HCT116 (cell line): ENCODE results near the gene CYBRD1. TPM values are rescaled to one million over a fixed set of nuclear protein-coding genes. Genes with fewer than 3 reads are reported as not detected.

ENCODE experiments used
- ATAC-seq: fragments of 200-7000 bp; cut with Tn5 transposase; 2 replicates; pipeline ENCODE4 v1.9.1; 2020; ENCODE audit warnings: mild to moderate bottlenecking, moderate library complexity
- BruUV-seq: library from RNA; stranded (reverse); fragments of 400-500 nt; replicated peaks from 2 replicates; lab custom pipeline; 2021; lab: Mats Ljungman, UMichigan
- CTCF ChIA-PET: fragments of 300-600 bp; sonication (Branson Sonifier 250); formaldehyde crosslinking; loops from one replicate; lab custom pipeline; 2021; ENCODE audit warnings: antibody characterized with exemption; lab: Charles Lee
- POLR2A ChIA-PET: fragments of 300-600, 350-600 bp; sonication (Branson Sonifier 250); formaldehyde crosslinking; loops from one replicate; lab custom pipeline; 2021; ENCODE audit warnings: antibody characterized with exemption; lab: Charles Lee
- RAD21 ChIA-PET, 2 experiments: fragments of 300-600 bp; sonication (Branson Sonifier 250); formaldehyde crosslinking; loops; one replicate each; lab custom pipeline; 2023; ENCODE audit warnings: low total read pairs in 2 of 2; ENCODE audit not compliant: uncharacterized antibody in 2 of 2, unreplicated experiment in 2 of 2, low non-redundant PET in 1 of 2; lab: Charles Lee
- DNase-seq: peaks from one replicate; pipeline ENCODE4 v3.0.0-alpha.2; 2010; ENCODE audit warnings: low read depth, low spot score
- H2AFZ ChIP-seq: fragments of 200-600 bp; shearing (Covaris generic), sonication (generic); 2 replicates; pipeline ENCODE4 v1.6.1; 2017; ENCODE audit warnings: low read depth, mixed run types, mixed read lengths, antibody characterized with exemption, low read length; ENCODE audit not compliant: poor library complexity, severe bottlenecking
- H3K27ac ChIP-seq: 2 replicates; pipeline ENCODE4 v1.5.1; 2012; ENCODE audit warnings: low read depth, low read length
- H3K27me3 ChIP-seq: fragments of 200-600 bp; sonication (generic); 2 replicates; pipeline ENCODE4 v1.6.1; 2016; ENCODE audit warnings: mixed run types, low read length, mixed read lengths; ENCODE audit not compliant: insufficient read depth
- H3K36me3 ChIP-seq, 2 experiments: fragments of 200-500 bp in 1 of 2; fragments of 200-600 bp in 1 of 2; sonication (Bioruptor generic) in 1 of 2; sonication (generic) in 1 of 2; 2 replicates each; pipeline versions ENCODE4 v1.5.1 to v1.6.1; 2014 to 2016; ENCODE audit warnings: low read length in 2 of 2, inconsistent platforms in 1 of 2, mixed read lengths in 1 of 2, mixed run types in 1 of 2; ENCODE audit not compliant: insufficient read depth in 2 of 2, control insufficient read depth in 1 of 2
- H3K4me1 ChIP-seq, 2 experiments: fragments of 200-600 bp in 1 of 2; sonication (generic) in 1 of 2; 2 replicates each; pipeline versions ENCODE4 v1.5.1 to v1.6.1; 2012 to 2017; ENCODE audit warnings: low read length in 2 of 2, inconsistent platforms in 1 of 2, mild to moderate bottlenecking in 1 of 2, mixed read lengths in 1 of 2, mixed run types in 1 of 2, moderate library complexity in 1 of 2; ENCODE audit not compliant: insufficient read depth in 2 of 2, control insufficient read depth in 1 of 2
- H3K4me2 ChIP-seq: fragments of 200-600 bp; sonication (generic); 2 replicates; pipeline ENCODE4 v1.6.1; 2017; ENCODE audit warnings: mixed run types, low read length, mixed read lengths
- H3K4me3 ChIP-seq, 2 experiments: fragments of 200-600 bp in 1 of 2; sonication (generic) in 1 of 2; replicated peaks in 1 of 2; 2 replicates each; pipeline ENCODE4 v1.5.1; 2011 to 2016; ENCODE audit warnings: low read length in 2 of 2, control low read depth in 1 of 2, low read depth in 1 of 2, mild to moderate bottlenecking in 1 of 2, mixed read lengths in 1 of 2, mixed run types in 1 of 2
- H3K79me2 ChIP-seq: fragments of 200-600 bp; sonication (generic); 2 replicates; pipeline ENCODE4 v1.6.1; 2017; ENCODE audit warnings: mild to moderate bottlenecking, mixed run types, low read length, moderate library complexity, mixed read lengths; ENCODE audit not compliant: insufficient read depth
- H3K9ac ChIP-seq: fragments of 200-600 bp; sonication (generic); 2 replicates; pipeline ENCODE4 v1.6.1; 2016; ENCODE audit warnings: low read length, mixed read lengths
- H3K9me2 ChIP-seq: fragments of 200-600 bp; sonication (generic), shearing (Covaris generic); 2 replicates; pipeline ENCODE4 v1.6.1; 2017; ENCODE audit warnings: mixed run types, mild to moderate bottlenecking, moderate library complexity; ENCODE audit not compliant: insufficient read depth
- H3K9me3 ChIP-seq, 2 experiments: fragments of 200-500 bp in 1 of 2; fragments of 200-600 bp in 1 of 2; sonication (Bioruptor generic) in 1 of 2; sonication (generic) in 1 of 2; 2 replicates each; pipeline ENCODE4 v1.6.1; 2014 to 2017; ENCODE audit warnings: low read length in 2 of 2, mixed read lengths in 2 of 2, inconsistent platforms in 1 of 2, low read depth in 1 of 2, mild to moderate bottlenecking in 1 of 2, mixed run types in 1 of 2, moderate library complexity in 1 of 2; ENCODE audit not compliant: control insufficient read depth in 1 of 2, insufficient read depth in 1 of 2
- H4K20me1 ChIP-seq: fragments of 200-600 bp; sonication (generic), shearing (Covaris generic); 2 replicates; pipeline ENCODE4 v1.6.1; 2017; ENCODE audit warnings: mixed run types, mild to moderate bottlenecking, moderate library complexity; ENCODE audit not compliant: insufficient read depth
- ATF3 ChIP-seq: IDR thresholded peaks from 2 replicates; pipeline ENCODE4 v1.6.1; 2012
- CBX3 ChIP-seq: IDR thresholded peaks from 2 replicates; pipeline ENCODE4 v1.6.1; 2012; ENCODE audit warnings: low read depth
- CEBPB ChIP-seq: IDR thresholded peaks from 2 replicates; pipeline ENCODE4 v1.6.1; 2012; ENCODE audit warnings: low read depth
- CTCF ChIP-seq, 3 experiments: fragments of 200-600 bp in 1 of 3; sonication (generic) in 1 of 3; IDR thresholded peaks in 2 of 3; conservative IDR thresholded peaks in 1 of 3; 2 replicates each; pipeline ENCODE4 v1.5.1; 2012 to 2017; ENCODE audit warnings: low read depth in 2 of 3, low read length in 2 of 3, antibody characterized with exemption in 1 of 3, borderline replicate concordance in 1 of 3, control low read depth in 1 of 3, mild to moderate bottlenecking in 1 of 3, mixed read lengths in 1 of 3, mixed run types in 1 of 3, moderate library complexity in 1 of 3; ENCODE audit not compliant: insufficient read depth in 1 of 3
- EGR1 ChIP-seq: IDR thresholded peaks from 2 replicates; pipeline ENCODE4 v1.6.1; 2012; ENCODE audit warnings: low read depth
- ELF1 ChIP-seq: IDR thresholded peaks from 2 replicates; pipeline ENCODE4 v1.6.1; 2012; ENCODE audit warnings: low read depth, borderline replicate concordance
- EZH2phosphoT487 ChIP-seq: fragments of 200-600 bp; IDR thresholded peaks from 2 replicates; pipeline ENCODE4 v1.6.1; 2018; ENCODE audit warnings: antibody characterized with exemption, borderline replicate concordance
- POLR2AphosphoS5 ChIP-seq: IDR thresholded peaks from 2 replicates; pipeline ENCODE4 v1.6.1; 2011; ENCODE audit warnings: mild to moderate bottlenecking, low read depth, low read length, moderate library complexity
- SP1 ChIP-seq: IDR thresholded peaks from 2 replicates; pipeline ENCODE4 v1.6.1; 2012; ENCODE audit warnings: low read depth
- SRF ChIP-seq: IDR thresholded peaks from 2 replicates; pipeline ENCODE4 v1.6.1; 2012; ENCODE audit warnings: low read depth
- YY1 ChIP-seq: IDR thresholded peaks from 2 replicates; pipeline ENCODE4 v1.6.1; 2011; ENCODE audit warnings: low read length, low read depth, moderate library complexity, mild to moderate bottlenecking; ENCODE audit not compliant: insufficient replicate concordance; ENCODE audit errors: extremely low read depth
- ZFX ChIP-seq: fragments of 450-650 bp; IDR thresholded peaks from 2 replicates; pipeline ENCODE4 v1.6.1; 2017
- intact Hi-C: fragments of 100-400 bp; cut with micrococcal nuclease; formaldehyde crosslinking; loops from 2 replicates; pipeline ENCODE4 v1.10.0; 2022
- total RNA-seq: library from RNA; stranded (reverse); gene quantifications from one replicate; pipeline ENCODE4 v1.2.1, GENCODE V29; 2021; ENCODE audit not compliant: unreplicated experiment

The CYBRD1 gene
- total RNA-seq, 1 experiment from 2014 or later = 14.9 TPM

- TF ChIP-seq ELF1 = no peak
These were observed 7.2 kb upstream of the CYBRD1 start (continued) for GRCh38 chr2:171514908-171515582.

- H3K79me2 ChIP-seq = no peaks in the 10 kb centered on the region
- no TSS peak for BruUV-seq
- ChIA-PET RAD21 (no interaction called here), POLR2A (no interaction called here), CTCF (no interaction called here)
- H4K20me1 ChIP-seq = no peaks in the 10 kb centered on the region
- no peaks in the 10 kb centered on the region for H3K9me2 ChIP-seq
- no peak overlapping the region for H3K4me3 ChIP-seq
- H3K27ac ChIP-seq = no peak overlapping the region
- no peaks in the 10 kb centered on the region for H3K36me3 ChIP-seq
- H3K4me2 ChIP-seq = no peak overlapping the region
- peaks cover 0 to 13% of the 10 kb centered on the region in 2 experiments; a peak in 1 of 4 replicates for H3K4me1 ChIP-seq
- intact Hi-C loops = no loop called here
- no peak overlapping the region for H2AFZ ChIP-seq
- TF ChIP-seq EZH2phosphoT487 (no peak), ATF3 (no peak), CEBPB (no peak), EGR1 (no peak), SRF (no peak), CBX3 (no peak), CTCF (IDR thresholded peaks at IDR 0.05 in 2 of 3, conservative IDR thresholded peaks at IDR 0.05 in 1 of 3; ENCODE audit: borderline replicate concordance in 1 of 3, insufficient read depth in 1 of 3, low read depth in 2 of 3, low read length in 2 of 3) (no peak), SP1 (no peak), ZFX (no peak), YY1 (no peak), POLR2AphosphoS5 (no peak)
- TF ChIP-seq, all 23 proteins: peak for 0
- peak; percentile 46; the same call in 1 of the 2 replicates for ATAC-seq
- Histone ChIP-seq H3K9ac (no peak overlapping the region), H3K27me3 (no peaks in the 10 kb centered on the region), H3K9me3 (no peaks in the 10 kb centered on the region)
- DNase-seq = no peak
These were observed 6.5 kb upstream of the CYBRD1 start for GRCh38 chr2:171515672-171516298.
